HG02763 (cell line): Measurements from ENCODE around the gene BPTF.
"Not testable (repeated sequence)": the region's sequence is repeated elsewhere in the genome, so short reads cannot be mapped to it uniquely, and the experiment has no call there.

Experiments used
- ATAC-seq: cut with Tn5 transposase; IDR thresholded peaks from one replicate; pipeline ENCODE4 v1.9.1; 2021; ENCODE audit warnings: mild to moderate bottlenecking, moderate library complexity; ENCODE audit not compliant: unreplicated experiment

BPTF gene

GRCh38 chr17:67868176-67868575, 42.9 kb downstream of the BPTF start:
- ATAC-seq: no peak

GRCh38 chr17:67879662-67880061, 54.4 kb downstream of the BPTF start:
- no peak for ATAC-seq

- no peak for ATAC-seq
Measured at GRCh38 chr17:67881083-67881482, 55.8 kb downstream of the BPTF start.

- no peak for ATAC-seq
Measured at GRCh38 chr17:67884741-67885140, 59.4 kb downstream of the BPTF start.

- no peak for ATAC-seq
Measured at GRCh38 chr17:67891481-67892119, 66.3 kb downstream of the BPTF start.

- ATAC-seq: no peak
Measured at GRCh38 chr17:67902511-67903231, 77.4 kb downstream of the BPTF start.

- not testable (repeated sequence) for ATAC-seq
Measured at GRCh38 chr17:67905298-67905697, 80.0 kb downstream of the BPTF start.

GRCh38 chr17:67910117-67910803, 85.0 kb downstream of the BPTF start:
- ATAC-seq: not testable (repeated sequence)

- no peak for ATAC-seq
Measured at GRCh38 chr17:67911059-67911782, 85.9 kb downstream of the BPTF start.

GRCh38 chr17:67912088-67912487, 86.8 kb downstream of the BPTF start:
- ATAC-seq: no peak

- ATAC-seq: no peak
Measured at GRCh38 chr17:67912656-67913055, 87.4 kb downstream of the BPTF start.

GRCh38 chr17:67920212-67920611, 94.9 kb downstream of the BPTF start:
- no peak for ATAC-seq

- no peak for ATAC-seq
Measured at GRCh38 chr17:67922503-67922902, 97.2 kb downstream of the BPTF start.

GRCh38 chr17:67928842-67929241, 103.5 kb downstream of the BPTF start:
- ATAC-seq: not testable (repeated sequence)

GRCh38 chr17:67931227-67931626, 105.9 kb downstream of the BPTF start:
- no peak for ATAC-seq

GRCh38 chr17:67942810-67943209, 117.5 kb downstream of the BPTF start:
- no peak for ATAC-seq

GRCh38 chr17:67944035-67944434, 118.7 kb downstream of the BPTF start:
- ATAC-seq: no peak

- ATAC-seq: no peak
Measured at GRCh38 chr17:67946513-67946912, 121.2 kb downstream of the BPTF start.

- no peak for ATAC-seq
Measured at GRCh38 chr17:67947325-67947813, 122.1 kb downstream of the BPTF start.

- ATAC-seq: no peak
Measured at GRCh38 chr17:67950945-67951344, 125.6 kb downstream of the BPTF start.

GRCh38 chr17:67959510-67959909, 134.2 kb downstream of the BPTF start:
- no peak for ATAC-seq
